GM12878 (cell line): Measurements from ENCODE around the gene C1orf21. TPM values are rescaled to one million over a fixed set of nuclear protein-coding genes. Genes with fewer than 3 reads are reported as not detected.

Experiments
- ATAC-seq: fragments of 200-7000 bp; cut with Tn5 transposase; 3 replicates; pipeline ENCODE4 v1.9.1; 2020; ENCODE audit warnings: mild to moderate bottlenecking, moderate library complexity
- BruUV-seq: library from RNA; stranded (reverse); fragments of 400-500 nt; replicated peaks from 2 replicates; lab custom pipeline; 2021; lab: Mats Ljungman, UMichigan
- CTCF ChIA-PET: fragments of 300-600 bp; sonication (Branson Sonifier 250); formaldehyde crosslinking; extraction: SDS; loops from one replicate; lab custom pipeline; 2021; ENCODE audit warnings: inconsistent platforms; lab: Yijun Ruan, JAX
- POLR2A ChIA-PET: fragments of 350-600 bp; formaldehyde crosslinking; extraction: SDS; loops from one replicate; lab custom pipeline; 2021; ENCODE audit warnings: inconsistent platforms; lab: Charles Lee
- RAD21 ChIA-PET: fragments of 300-600 bp; sonication (Branson Sonifier 250); formaldehyde crosslinking; loops from one replicate; lab custom pipeline; 2023; ENCODE audit warnings: antibody characterized with exemption; ENCODE audit not compliant: unreplicated experiment; lab: Charles Lee
- SMC1A ChIA-PET: fragments of 300-600 bp; sonication (Branson Sonifier 250); formaldehyde crosslinking; loops from one replicate; lab custom pipeline; 2023; ENCODE audit not compliant: unreplicated experiment, uncharacterized antibody; lab: Charles Lee
- DNase-seq: peaks from one replicate; pipeline ENCODE4 v3.0.0-alpha.2; 2011; ENCODE audit warnings: low read depth, low spot score
- FAIRE-seq: peaks from 3 replicates; lab custom pipeline; 2011; peaks lifted over from hg19 to GRCh38; lab: Jason Lieb, UNC
- H2AFZ ChIP-seq: 2 replicates; pipeline ENCODE4 v1.6.0; 2011; ENCODE audit warnings: low read depth, low read length, control low read depth; ENCODE audit not compliant: control insufficient read depth
- H3K27ac ChIP-seq: 2 replicates; pipeline ENCODE4 v1.5.1; 2011; ENCODE audit warnings: control low read depth; ENCODE audit not compliant: control insufficient read depth, insufficient read depth
- H3K27me3 ChIP-seq, 2 experiments: replicated peaks in 1 of 2; 2 replicates each; pipeline versions ENCODE4 v1.6.0 to v1.6.1; 2011; ENCODE audit warnings: low read length in 1 of 2; ENCODE audit not compliant: control insufficient read depth in 2 of 2, insufficient read depth in 2 of 2
- H3K36me3 ChIP-seq, 2 experiments: 2 replicates each; pipeline ENCODE4 v1.5.1; 2011; ENCODE audit warnings: low read length in 1 of 2; ENCODE audit not compliant: control insufficient read depth in 2 of 2, insufficient read depth in 2 of 2
- H3K4me1 ChIP-seq: 2 replicates; pipeline ENCODE4 v1.6.1; 2011; ENCODE audit warnings: mild to moderate bottlenecking, low read length, moderate library complexity, mixed read lengths; ENCODE audit not compliant: control insufficient read depth, insufficient read depth
- H3K4me2 ChIP-seq: 2 replicates; pipeline ENCODE4 v1.6.0; 2011; ENCODE audit warnings: control low read depth; ENCODE audit not compliant: control insufficient read depth, insufficient read depth
- H3K4me3 ChIP-seq: fragments of 200-600 bp; sonication (generic); 2 replicates; pipeline ENCODE4 v1.5.1; 2016
- H3K79me2 ChIP-seq: 2 replicates; pipeline ENCODE4 v1.6.0; 2011; ENCODE audit warnings: low read length; ENCODE audit not compliant: control insufficient read depth, insufficient read depth
- H3K9ac ChIP-seq: 2 replicates; pipeline ENCODE4 v1.8.0; 2011; ENCODE audit warnings: low read length, control low read depth, mixed read lengths; ENCODE audit not compliant: control insufficient read depth, insufficient read depth
- H3K9me3 ChIP-seq: replicated peaks from 3 replicates; pipeline ENCODE4 v1.5.1; 2011; ENCODE audit warnings: mild to moderate bottlenecking, low read length; ENCODE audit not compliant: control insufficient read depth, insufficient read depth
- H4K20me1 ChIP-seq: 2 replicates; pipeline ENCODE4 v1.6.0; 2011; ENCODE audit not compliant: control insufficient read depth, insufficient read depth
- HDAC2 ChIP-seq: fragments of 200-600 bp; sonication (generic); IDR thresholded peaks from 2 replicates; pipeline ENCODE4 v1.6.1; 2017
- MYC ChIP-seq: IDR thresholded peaks from 2 replicates; pipeline ENCODE4 v1.6.1; 2011; ENCODE audit warnings: mild to moderate bottlenecking, low read length, moderate library complexity, inconsistent platforms; ENCODE audit not compliant: insufficient read depth, insufficient replicate concordance, insufficient read length, severe bottlenecking
- SIN3A ChIP-seq: IDR thresholded peaks from 2 replicates; pipeline ENCODE4 v1.6.1; 2012; ENCODE audit warnings: low read depth, low read length, improper control_type of control experiment
- SREBF1 ChIP-seq: IDR thresholded peaks from 2 replicates; pipeline ENCODE4 v1.6.1; 2012; ENCODE audit warnings: mild to moderate bottlenecking, low read length
- TAF1 ChIP-seq: IDR thresholded peaks from 2 replicates; pipeline ENCODE4 v1.6.1; 2011; ENCODE audit warnings: mild to moderate bottlenecking, low read depth, low read length, borderline replicate concordance
- ZNF384 ChIP-seq: IDR thresholded peaks from 2 replicates; pipeline ENCODE4 v1.6.1; 2012; ENCODE audit warnings: low read depth, mild to moderate bottlenecking, low read length, improper control_type of control experiment, borderline replicate concordance
- WGBS: methylation state at CpG from one replicate; pipeline ENCODE4 v1.1.6; 2016; ENCODE audit warnings: low lambda C conversion rate; ENCODE audit not compliant: insufficient replicate concordance, insufficient coverage; ENCODE audit errors: missing lambda C conversion rate; 5-methylcytosine and 5-hydroxymethylcytosine counted together
- in situ Hi-C: fragments of 300-500 bp; cut with MboI; formaldehyde crosslinking; loops from 9 replicates; pipeline ENCODE4 v1.14.3; 2018; ENCODE audit warnings: mixed read lengths
- intact Hi-C: fragments of 100-400 bp; cut with micrococcal nuclease; formaldehyde crosslinking; loops from one replicate; pipeline ENCODE4 v1.14.2; 2022; ENCODE audit not compliant: unreplicated experiment
- polyA plus RNA-seq, 11 experiments: library from polyadenylated mRNA; depleted of rRNA in 4 of 11; unstranded in 6 of 11; stranded (reverse) in 5 of 11; fragments of >200 nt; fragmentation: Nextera tagmentation in 4 of 11; fragmentation: Illumina TruSeq in 1 of 11; extraction: Ambion mirVana in 4 of 11; extraction: Trizol in 1 of 11; gene quantifications; 1 replicate in 1 of 11; 2 replicates in 10 of 11; pipeline versions ENCODE4 v1.2.1 to v1.2.3, GENCODE V29; 2011 to 2016; ENCODE audit warnings: inconsistent platforms in 2 of 11, missing spikeins in 2 of 11, low read depth in 1 of 11
- total RNA-seq, 4 experiments: library from RNA; depleted of rRNA in 3 of 4; stranded (reverse); fragments of >200 nt in 3 of 4; fragmentation: Illumina TruSeq in 1 of 4; extraction: Trizol in 1 of 4; gene quantifications; 2 replicates each; pipeline versions ENCODE4 v1.2.1 to v1.2.3, GENCODE V29; 2013 to 2021
- TF ChIP-seq, protein P1 (sequence below): fragments of 450-650 bp; IDR thresholded peaks from 2 replicates; pipeline ENCODE4 v1.6.1; 2017; ENCODE audit warnings: mild to moderate bottlenecking, low read depth, inconsistent platforms; ENCODE audit not compliant: poor library complexity, severe bottlenecking
- TF ChIP-seq, protein P2 (sequence below): fragments of 150-350 bp; IDR thresholded peaks from 2 replicates; pipeline ENCODE4 v1.6.1; 2016; ENCODE audit warnings: low read depth, low read length

Gene C1orf21
- total and polyA plus RNA-seq, 10 of the 15 experiments (the other 5 are each of a cell fraction or from before 2014, with no cell fraction given), result 0.03 to 1.6 (median 0.17) TPM; not detected in 3

DNA sequence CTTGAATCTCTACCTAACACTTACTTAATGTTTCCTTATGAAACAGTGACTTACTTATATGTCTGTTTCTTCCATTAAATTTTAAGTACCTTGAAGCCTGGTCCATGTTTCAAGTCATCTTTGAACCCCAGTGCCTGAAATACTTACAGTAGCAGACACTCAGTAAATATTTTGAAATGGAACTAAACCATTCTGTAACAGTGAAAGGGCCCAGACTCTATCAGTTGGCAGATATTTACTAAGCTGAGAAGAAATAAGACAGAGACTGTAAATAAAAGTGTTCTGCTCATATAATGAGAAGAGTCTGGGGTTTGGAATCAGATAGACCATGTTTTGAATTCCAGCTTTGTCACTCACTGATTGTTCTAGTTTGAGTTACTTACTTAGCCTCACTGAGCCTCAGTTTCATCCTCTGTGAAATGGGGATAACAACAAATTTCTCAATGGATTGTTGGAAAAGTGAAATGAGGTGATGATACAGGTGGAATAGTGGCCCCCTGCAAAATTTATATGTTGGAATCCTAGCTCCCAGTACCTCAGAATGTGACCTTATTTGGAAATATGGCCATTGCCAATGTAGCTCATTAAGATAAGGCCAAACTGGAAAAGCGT lies 19.3 kb upstream of the C1orf21 start (continued):
- no peak for TF ChIP-seq SREBF1

DNA sequence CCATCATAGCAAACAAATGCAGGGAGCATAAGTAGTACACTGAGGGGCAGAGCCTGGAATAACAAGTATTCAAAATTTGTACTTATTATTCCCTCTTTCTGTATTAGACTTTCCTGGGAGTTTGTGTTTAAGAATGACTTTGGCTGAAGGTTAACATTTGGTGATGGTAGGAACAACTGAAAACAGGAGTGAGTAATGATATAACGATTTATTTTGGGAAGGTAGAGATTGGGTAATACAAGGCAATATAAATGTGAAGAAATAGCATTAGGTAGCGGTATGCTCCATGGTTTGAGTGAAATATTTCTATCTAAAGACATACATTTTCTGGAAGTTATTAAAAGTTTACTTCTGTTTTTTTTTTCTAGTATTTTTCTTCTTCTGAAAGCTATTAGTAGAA lies 18.5 kb upstream of the C1orf21 start:
- BruUV-seq, result no TSS peak
- Histone ChIP-seq H3K9ac (no peak overlapping the region), H3K4me1 (no peaks in the 10 kb centered on the region), H3K36me3 (no peaks in the 10 kb centered on the region), H2AFZ (no peak overlapping the region), H3K27ac (no peak overlapping the region), H3K27me3 (peaks cover 0 to 2% of the 10 kb centered on the region in 2 experiments; a peak in 3 of 4 replicates), H3K79me2 (no peaks in the 10 kb centered on the region), H3K9me3 (no peaks in the 10 kb centered on the region), H3K4me3 (no peak overlapping the region), H4K20me1 (no peaks in the 10 kb centered on the region), H3K4me2 (no peak overlapping the region)
- ATAC-seq (no peak), FAIRE-seq (no peak), DNase-seq (no peak)
- TF ChIP-seq MYC (no peak), HDAC2 (no peak), TAF1 (no peak), SIN3A (no peak), ZNF384 (no peak)
- TF ChIP-seq, protein P1, sequence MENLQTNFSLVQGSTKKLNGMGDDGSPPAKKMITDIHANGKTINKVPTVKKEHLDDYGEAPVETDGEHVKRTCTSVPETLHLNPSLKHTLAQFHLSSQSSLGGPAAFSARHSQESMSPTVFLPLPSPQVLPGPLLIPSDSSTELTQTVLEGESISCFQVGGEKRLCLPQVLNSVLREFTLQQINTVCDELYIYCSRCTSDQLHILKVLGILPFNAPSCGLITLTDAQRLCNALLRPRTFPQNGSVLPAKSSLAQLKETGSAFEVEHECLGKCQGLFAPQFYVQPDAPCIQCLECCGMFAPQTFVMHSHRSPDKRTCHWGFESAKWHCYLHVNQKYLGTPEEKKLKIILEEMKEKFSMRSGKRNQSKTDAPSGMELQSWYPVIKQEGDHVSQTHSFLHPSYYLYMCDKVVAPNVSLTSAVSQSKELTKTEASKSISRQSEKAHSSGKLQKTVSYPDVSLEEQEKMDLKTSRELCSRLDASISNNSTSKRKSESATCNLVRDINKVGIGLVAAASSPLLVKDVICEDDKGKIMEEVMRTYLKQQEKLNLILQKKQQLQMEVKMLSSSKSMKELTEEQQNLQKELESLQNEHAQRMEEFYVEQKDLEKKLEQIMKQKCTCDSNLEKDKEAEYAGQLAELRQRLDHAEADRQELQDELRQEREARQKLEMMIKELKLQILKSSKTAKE, result no peak
- TF ChIP-seq, protein P2, sequence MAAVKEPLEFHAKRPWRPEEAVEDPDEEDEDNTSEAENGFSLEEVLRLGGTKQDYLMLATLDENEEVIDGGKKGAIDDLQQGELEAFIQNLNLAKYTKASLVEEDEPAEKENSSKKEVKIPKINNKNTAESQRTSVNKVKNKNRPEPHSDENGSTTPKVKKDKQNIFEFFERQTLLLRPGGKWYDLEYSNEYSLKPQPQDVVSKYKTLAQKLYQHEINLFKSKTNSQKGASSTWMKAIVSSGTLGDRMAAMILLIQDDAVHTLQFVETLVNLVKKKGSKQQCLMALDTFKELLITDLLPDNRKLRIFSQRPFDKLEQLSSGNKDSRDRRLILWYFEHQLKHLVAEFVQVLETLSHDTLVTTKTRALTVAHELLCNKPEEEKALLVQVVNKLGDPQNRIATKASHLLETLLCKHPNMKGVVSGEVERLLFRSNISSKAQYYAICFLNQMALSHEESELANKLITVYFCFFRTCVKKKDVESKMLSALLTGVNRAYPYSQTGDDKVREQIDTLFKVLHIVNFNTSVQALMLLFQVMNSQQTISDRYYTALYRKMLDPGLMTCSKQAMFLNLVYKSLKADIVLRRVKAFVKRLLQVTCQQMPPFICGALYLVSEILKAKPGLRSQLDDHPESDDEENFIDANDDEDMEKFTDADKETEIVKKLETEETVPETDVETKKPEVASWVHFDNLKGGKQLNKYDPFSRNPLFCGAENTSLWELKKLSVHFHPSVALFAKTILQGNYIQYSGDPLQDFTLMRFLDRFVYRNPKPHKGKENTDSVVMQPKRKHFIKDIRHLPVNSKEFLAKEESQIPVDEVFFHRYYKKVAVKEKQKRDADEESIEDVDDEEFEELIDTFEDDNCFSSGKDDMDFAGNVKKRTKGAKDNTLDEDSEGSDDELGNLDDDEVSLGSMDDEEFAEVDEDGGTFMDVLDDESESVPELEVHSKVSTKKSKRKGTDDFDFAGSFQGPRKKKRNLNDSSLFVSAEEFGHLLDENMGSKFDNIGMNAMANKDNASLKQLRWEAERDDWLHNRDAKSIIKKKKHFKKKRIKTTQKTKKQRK, result no peak
- ChIA-PET POLR2A (no interaction called here), CTCF (no interaction called here), SMC1A (interaction anchor here (1.2 kb wide), 1 partner anchor 149 kb away, joined by 3 read pairs; no protein-coding TSS in a partner anchor), RAD21 (no interaction called here)
- in situ Hi-C loops, result no loop called here
- intact Hi-C loops, result no loop called here
- WGBS, result 0% methylated on average over 2 of the region's 2 CpGs
